ENCODE measurements around the gene ATP10B.

Gene ATP10B

DNA sequence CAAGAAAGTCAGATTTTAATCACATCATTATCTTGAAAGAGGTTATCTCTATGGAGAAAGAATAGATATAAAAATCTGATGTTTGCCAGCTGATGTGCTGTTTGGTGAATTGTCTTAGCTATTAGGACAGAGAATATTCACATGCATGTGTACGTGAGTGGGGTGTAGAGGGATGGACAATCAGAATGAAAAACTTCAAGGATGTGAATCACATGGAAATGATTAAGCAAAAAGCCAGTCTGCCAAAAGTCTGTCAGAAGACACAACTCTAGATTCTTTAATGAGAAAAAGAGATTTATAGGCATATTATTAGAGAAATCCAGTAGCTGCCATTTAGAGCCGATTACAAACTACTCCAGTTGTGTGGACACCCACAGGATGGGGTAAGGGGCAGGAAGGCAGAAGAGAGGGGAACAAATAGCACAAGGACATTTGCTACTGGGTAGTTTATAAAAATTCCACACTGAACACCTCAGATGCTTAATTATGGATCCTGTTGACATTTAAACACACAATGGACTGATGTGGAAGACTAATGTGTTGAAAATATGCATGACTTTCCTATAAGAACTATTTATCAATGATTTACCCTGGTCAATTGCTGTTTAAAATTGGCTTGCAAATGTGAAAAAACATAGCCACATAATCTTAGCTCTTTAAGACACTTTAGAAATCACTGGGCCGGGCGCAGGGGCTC is 302.9 kb downstream of the ATP10B start:
- DNase-seq (ENCODE audit: low read depth) = no peak

DNA sequence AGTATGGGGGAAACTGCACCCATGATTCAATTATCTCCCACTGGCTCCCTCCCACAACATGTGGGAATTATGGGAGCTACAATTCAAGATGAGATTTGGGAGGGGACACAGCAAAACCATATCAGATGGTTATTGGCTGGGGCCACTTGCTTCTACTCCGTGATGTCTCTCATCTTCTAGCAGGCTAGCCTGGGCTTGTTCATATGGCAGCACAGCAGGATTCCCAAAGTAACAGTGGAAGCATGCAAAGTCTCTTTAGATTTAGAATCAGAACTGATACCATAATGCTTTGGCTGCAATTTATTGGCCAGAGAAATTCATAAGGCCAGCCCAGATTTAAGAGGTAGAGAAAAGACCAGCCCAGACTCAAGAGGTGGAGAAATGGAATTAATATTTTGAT is 304.1 kb downstream of the ATP10B start:
- DNase-seq (ENCODE audit: low read depth) = no peak

DNA sequence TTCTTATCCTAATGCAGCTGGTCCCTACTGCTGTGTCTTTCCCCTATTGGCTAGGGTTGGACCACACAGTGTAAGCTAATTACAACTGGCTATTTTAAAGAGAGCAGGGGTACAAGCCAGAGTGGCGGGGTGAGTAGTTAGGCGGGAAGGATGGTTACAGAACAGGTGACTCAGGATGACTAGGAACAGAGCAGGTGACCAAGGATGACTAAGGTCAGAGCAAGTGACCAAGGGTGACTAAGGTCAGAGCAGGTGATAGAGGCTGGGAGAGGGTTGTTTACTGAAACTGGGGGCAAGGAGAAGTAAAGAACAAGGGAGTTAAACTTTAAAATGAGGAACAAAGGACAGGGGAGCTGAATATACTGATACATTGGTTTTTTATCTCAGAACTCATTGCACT is 304.9 kb downstream of the ATP10B start:
- no peak for DNase-seq (ENCODE audit: low read depth)

DNA sequence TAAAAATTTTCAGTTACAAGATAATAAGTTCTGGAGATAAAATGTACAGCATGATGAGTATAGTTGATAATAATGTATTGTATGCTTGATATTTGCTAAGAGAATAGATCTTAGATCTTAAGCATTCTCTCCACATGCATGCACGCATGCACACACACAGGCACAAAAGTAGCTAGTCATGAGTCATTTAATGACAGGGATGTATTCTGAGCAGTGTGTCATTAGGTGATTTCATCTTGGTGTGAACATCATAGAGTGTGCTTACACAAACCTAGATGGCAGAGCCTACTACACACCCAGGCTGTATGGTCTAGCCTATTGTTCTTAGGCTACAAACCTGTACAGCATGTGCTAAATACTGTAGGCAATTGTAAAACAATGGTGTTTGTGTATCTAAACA is 306.2 kb downstream of the ATP10B start:
- no peak for DNase-seq (ENCODE audit: low read depth)

DNA sequence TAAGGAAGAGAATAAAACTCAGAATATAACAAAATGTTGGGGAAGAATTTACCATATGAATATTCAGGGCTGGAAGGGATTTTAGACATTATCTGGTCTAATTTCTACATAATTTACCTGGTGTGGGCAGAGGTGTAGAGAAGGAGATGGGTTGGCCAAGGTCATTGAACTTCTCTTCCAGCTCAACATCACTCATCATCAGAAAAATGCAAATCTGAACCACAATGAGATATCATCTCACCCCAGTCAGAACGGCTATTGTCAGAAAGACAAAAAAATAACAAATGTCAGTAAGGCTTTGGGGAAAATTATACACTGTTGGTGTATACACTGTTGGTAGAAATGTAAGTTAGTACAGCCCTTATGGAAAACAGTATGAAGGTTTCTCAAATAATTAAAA is 308.6 kb downstream of the ATP10B start:
- no peak for DNase-seq (ENCODE audit: low read depth)

DNA sequence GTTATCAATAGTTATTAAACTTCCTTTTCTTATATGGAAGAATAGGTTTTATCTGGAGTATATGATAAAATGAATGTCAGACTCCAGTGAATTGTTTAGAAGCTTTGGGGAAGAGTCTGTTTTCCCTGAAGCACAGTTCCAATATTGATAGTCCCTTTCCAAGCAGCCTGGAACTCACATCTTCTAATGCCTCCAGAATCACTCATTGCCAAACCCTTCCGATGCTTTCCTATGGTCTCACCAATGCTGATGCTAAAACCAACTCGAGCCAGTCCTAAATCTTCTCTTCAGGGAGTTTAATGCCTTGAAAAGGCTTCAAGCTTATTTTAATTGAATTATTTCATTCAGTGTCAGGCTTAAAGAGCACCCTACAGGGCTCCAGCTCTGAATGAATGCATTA is 309.2 kb downstream of the ATP10B start:
- DNase-seq (ENCODE audit: low read depth) = no peak

DNA sequence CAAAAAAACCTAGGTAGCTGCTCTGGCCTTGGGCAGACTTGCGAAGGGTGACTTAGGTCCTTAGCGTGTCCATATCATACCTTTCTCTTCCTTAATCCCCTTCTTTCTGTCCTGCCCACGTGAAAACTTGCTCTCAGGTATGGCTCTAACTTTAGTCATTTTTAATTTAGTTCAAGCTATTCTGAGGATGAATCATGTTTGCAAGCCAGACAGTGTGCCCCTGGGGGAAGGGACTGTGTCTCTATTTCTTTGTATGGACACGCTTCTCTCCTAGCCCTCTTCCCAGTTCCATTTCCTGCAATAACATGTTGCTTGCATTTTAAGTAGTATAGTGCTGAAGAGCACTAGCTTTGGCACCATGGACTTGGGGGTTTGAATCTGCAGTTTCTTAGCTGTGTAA is 309.7 kb downstream of the ATP10B start:
- DNase-seq (ENCODE audit: low read depth) = no peak

DNA sequence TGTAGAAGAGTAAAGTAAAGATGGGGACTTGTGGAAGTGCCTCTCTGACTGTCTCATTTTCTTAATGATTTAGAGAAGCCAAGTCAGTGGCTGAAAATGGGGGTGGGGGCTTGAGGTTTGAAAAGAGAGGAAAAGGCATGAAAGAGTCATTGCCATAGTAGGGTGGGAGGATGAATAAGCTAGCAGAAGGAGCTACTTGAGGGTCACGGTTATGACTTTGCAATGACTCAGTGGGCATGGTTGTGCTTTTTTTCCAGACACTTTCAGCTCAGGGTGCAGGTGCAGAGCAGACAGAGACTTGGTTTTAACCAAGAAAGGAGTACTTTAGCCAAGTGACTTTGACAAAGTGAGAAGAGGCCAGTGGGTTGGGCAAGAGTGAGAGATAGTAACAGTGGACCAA is 312.6 kb downstream of the ATP10B start:
- DNase-seq (ENCODE audit: low read depth) = no peak

DNA sequence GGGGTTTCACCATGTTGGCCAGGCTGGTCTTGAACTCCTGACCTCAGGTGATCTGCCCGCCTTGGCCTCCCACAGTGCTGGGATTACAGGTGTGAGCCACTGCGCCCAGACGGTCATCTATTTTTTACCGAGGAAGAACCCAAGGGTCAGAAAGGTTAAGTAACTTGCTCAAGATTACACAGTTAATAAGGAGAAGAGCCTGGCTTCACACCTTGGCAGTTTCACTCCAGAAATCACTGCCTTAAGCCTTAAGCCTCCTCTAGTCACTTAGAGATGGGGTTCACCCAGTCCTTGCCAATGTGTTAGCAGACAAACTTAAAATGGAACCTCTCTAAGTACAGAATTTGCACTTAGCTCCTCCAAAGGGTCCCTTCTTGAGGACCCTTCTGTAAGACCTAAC is 314.1 kb downstream of the ATP10B start:
- DNase-seq (ENCODE audit: low read depth) = no peak

DNA sequence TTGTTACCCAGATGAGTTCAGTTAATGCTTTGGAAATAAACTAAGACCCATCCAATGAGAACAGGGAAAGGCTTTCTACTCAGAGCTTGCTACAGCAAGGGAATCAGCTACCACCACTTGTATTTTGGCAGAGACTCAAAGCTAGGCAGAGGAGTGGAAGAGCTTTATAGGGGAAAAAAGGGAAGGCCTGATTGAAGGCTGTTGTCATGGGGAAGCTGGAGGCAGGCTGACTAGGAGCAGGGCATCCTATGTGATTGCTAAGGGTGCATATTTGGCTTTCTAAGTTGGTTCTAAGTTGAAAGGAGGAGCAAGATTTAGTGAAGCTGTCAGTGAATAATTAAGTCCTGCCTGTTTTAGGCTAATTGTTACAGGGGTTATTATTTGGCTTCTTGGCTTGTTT is 314.9 kb downstream of the ATP10B start:
- DNase-seq (ENCODE audit: low read depth) = no peak

DNA sequence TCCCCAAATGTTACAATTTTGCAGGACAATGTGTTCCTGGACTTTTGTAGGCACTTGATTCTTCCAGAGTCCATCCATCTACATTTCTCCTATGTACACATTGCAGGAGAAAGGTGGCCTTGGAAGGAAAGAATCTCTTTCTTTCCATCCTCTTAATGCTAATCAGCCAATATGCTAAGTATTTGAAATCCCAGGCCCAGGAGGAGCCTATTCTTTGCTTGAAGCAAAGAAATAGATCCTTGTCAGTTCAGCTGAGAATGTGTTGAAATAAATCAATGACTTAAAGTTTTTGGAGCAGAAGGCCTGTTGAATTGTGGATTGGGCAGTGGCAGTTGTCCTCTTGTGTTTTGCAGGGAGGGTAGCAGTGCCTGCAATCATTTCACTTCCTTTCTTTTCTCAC is 317.1 kb downstream of the ATP10B start:
- no peak for DNase-seq (ENCODE audit: low read depth)

DNA sequence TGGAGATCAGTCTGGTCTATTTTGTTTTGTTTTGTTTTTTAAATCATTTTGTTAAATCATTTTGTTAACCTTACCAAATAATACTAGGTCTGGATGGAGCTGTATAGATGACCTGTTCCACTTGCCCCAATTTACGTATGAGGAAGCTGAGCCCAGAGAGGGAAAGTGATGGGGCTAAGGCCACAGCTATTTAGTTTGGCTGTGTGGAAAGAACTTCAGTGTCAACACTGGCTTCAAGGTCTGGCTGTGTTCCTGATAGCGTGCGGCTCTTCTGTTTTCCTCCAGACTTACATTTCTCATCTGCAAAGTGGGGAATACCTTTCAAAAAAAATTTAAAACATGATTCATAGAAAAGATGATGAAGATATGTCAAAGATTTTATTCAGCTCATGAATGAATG is 317.9 kb downstream of the ATP10B start:
- no peak for DNase-seq (ENCODE audit: low read depth)

DNA sequence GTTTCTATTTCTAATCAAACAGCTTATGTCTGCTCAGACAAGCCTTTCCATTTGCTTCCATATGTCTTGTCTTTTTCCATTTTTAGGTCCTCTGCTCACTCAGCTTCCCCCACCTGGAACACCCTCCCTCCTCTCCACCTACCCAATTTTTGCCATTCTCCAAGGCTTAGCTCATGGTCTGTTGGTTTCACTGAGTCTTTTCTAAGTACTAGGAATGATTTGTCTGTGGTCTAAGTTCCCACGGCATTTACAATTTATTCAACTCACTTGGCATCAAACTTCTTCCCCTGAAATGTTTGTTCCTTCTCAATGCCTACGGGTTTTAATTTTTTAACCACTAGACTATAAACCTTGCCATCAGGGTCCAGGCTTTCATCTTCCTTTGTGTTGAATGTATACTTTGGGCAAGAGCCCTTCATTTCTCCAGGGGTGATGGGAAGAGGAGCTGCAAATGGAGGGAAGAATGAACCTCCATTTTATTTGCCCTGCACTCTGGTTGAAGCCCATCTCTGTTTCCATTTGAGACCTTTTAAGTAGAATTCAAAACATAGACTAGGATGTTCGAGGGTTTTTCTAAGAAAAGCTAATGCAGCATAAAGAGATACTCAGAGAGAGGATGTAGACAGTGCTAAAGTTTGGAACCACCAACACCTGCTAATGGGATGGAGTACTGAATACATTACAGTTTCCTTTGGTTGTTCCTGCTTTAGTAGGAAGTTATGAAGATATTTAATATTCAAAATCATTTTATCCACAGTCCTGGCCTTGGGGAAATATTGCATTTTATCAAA is 326.3 kb downstream of the ATP10B start:
- DNase-seq (ENCODE audit: low read depth) = no peak

DNA sequence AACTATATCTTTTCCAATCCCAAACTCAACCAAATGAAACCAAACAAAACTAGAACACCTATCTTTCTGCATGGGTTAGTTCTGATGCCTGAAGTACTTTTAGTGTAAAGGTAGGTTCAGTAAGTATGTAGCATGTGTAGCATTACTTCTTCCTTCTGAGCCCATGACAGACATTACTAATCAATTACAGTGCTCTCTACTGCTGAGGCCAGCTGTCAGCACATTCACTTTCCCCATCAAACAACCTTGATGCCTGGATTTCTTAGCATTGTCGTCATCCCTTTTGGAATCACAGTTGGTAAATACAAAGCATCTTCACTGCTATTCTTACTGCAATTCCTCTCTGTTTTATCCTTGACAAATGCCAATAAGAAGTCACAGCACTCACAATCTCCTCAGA is 327.2 kb downstream of the ATP10B start:
- no peak for DNase-seq (ENCODE audit: low read depth)

DNA sequence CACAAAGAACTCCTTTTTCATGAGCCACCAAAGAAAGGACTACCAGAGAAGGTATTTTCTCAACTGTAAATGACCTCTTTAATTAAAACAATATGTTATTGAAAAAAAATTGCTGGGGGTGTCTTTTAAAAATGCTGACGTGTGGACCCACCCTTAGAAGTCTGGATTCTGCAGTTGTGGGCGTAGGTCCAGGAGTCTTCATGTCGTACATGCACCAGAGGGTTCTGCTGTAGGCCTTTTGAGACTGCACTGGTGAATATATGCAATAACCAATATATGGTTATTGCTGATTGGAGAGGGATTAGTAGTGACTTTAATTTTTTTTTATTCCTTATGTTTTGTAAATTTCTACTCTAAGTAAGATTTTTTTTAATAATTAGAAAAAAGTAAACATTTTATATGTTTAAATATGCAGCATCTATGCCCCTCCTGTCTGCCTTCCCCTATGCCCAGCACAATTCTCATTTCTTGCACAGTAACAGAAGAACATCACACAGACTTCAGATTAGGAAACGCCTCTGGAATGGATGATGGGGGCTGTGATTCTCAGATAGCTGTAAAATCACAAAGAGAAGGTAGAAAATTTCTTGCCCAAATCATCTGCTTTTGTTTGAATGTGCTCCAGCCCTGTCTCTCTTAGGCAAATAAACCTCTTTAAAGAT is 328.4 kb downstream of the ATP10B start:
- no peak for DNase-seq (ENCODE audit: low read depth)

DNA sequence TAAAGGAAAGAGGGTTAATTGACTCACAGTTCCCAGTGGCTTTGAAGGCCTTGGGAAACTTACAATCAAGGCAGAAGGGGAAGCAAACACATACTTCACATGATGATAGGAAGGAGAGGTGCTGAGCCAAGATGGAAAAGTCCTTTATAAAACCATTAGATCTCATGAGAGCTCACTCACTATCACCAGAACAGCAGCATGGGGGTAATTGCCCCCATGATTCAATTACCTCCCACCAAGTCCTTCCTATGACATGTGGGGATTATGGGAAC is 330.7 kb downstream of the ATP10B start:
- DNase-seq (ENCODE audit: low read depth) = no peak

DNA sequence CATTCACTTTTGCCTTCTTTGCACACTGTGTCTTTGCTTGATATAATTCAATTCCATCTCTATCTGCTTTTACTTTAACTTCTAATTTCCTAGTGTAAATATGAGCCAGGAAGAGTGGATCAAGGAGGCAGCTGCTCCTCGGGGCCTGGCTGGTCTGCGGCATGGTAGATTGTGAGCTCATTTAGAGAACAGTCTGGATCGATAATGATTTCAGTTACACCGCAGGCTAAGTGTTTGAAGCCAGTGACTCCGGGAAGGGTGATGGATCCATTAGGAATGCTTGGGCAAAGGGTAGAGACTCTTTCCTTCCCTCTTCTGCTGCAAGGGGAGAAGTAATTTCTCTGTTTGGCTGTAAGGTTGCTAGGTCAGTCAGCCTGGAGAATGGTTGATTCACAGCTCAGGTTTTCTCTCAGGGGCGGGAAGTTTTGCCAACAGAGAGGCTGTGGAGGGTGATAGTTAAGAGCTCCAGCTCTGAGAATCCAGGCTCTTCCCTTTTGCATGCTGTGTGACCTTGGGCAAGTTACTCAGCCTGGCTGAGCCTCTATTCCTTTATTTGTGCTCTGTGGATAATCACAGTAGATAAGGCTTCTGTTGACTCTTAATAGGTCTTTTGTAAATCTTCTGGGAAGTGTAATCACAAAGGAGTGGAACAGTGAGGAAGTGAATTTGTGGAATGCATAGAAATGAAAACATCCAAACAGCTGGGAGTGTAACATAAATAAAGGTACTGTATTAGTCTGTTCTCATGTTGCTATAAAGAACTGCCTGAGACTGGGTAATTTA is 331.2 kb downstream of the ATP10B start:
- no peak for DNase-seq (ENCODE audit: low read depth)

DNA sequence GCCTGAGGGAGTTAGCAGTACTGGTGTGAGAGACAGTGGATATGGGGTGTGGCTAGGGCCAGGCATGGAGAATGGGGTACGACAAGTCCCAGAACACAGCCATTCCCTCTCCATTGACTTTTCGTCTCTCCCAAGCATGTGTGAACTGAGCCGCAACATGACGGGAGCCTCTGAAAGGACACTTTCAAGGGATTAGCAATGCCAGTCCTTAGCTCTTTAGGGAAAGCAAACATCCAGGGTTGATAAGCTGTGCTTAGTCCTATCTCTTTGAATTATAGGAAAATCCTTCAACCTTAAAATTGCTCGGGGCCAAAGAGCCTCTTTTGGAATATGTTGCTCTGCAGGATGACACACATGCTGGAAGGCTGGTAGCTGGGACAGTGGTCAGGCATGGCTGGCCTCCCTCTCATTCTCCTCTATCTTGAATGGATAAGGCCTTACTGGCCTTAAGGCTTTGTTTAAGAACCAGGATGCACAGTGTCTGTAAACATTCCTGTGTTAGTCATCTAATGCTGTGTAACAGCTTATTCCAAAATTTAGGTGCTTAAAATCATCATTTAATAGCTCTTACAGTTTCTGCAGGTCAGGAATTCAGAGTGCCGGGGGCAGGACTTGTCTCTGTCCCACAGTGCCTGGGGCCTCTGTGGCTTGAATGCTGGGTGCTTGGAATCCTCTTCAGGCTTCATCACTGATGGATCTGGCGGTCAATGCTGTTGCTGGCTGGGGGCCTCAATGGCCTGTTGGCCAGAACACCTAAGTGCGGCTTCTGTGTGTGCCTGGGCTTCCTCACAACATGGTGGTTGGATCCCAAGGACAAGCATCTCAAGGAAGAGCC is 335.1 kb downstream of the ATP10B start:
- DNase-seq (ENCODE audit: low read depth) = no peak

DNA sequence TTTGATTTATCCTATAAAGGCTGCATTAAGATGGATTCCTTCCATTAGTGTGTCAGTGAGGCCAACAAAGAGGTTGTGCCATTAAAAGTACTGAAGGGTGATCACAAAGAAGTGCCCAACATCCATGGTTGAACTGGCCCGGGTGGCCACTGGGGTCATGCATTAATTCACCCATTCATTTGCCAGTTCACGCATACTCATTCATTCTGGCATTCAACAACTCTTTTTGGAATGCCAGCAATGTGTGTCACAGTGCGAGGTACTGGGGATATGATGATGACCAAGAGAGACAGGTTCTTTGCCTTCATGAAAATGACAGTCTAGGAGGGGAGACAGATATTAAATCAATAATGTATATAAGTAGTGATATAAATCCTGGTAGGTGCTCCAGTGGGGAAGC is 337.1 kb downstream of the ATP10B start:
- no peak for DNase-seq (ENCODE audit: low read depth)

DNA sequence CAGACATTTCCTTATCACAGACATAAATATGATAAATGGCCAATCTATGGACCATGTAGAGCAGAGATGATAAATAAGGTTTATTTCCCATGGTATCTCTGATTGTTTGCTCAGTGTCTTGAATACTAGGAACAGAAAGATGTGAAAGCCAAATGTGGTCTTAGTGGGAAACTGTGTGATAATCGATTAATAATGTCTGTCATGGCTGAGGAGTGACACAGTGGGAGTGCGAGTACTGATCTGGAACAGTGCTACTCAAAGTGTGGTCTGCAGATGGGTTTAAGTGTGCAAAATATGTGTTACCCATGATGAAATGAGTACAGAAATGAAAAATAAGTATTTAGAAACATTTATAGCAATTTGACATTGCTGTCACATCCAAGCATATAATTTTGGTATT is 337.8 kb downstream of the ATP10B start:
- DNase-seq (ENCODE audit: low read depth) = no peak

DNA sequence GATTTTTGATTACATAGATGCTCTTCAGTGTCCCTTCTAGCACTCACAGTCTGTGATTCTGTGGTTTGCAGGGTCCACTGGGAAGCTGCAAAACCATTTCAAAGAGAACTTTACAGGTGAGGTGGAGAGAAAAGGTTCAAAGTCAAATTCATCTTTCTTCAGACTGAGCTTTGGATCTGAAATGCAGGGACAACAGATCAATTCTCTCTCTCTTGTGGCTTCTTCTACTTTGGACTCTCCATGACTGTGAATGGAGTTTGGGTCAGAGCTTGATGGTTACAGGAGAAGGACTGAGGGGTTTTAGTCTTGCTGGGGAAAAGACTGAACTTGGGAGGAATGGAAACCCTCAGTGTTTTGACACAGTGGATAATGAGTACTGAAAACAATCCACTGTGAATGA is 338.5 kb downstream of the ATP10B start:
- DNase-seq (ENCODE audit: low read depth) = no peak
